GM21381 (cell line): ENCODE measurements around the gene SLC25A21.
"Not testable (repeated sequence)": the region's sequence is repeated elsewhere in the genome, so short reads cannot be mapped to it uniquely, and the experiment has no call there.

Source experiments
- ATAC-seq: cut with Tn5 transposase; IDR thresholded peaks from one replicate; pipeline ENCODE4 v1.9.1; 2021; ENCODE audit warnings: mild to moderate bottlenecking, moderate library complexity; ENCODE audit not compliant: unreplicated experiment

SLC25A21 gene

GRCh38 chr14:36844443-36845195 lies 327.8 kb downstream of the SLC25A21 start:
- no peak for ATAC-seq

DNA sequence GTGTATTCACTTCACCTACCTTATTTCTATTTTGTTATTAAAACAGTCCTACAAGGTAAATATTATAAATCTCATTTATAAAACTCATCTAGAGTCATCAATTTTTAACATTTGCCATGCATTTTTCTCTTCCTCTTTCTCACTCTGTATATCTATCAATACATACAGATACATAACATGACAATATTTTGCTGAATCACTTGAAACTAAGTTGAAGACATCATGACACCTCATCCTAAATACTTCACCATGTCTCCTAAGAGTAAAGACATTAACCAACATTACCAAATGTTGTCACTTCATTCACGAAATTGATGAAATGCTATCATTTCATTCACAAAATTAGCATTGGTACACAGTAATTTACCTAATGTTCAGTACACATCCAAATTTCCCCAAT lies 329.0 kb downstream of the SLC25A21 start:
- no peak for ATAC-seq

GRCh38 chr14:36835128-36835527 lies 337.3 kb downstream of the SLC25A21 start:
- no peak for ATAC-seq

DNA sequence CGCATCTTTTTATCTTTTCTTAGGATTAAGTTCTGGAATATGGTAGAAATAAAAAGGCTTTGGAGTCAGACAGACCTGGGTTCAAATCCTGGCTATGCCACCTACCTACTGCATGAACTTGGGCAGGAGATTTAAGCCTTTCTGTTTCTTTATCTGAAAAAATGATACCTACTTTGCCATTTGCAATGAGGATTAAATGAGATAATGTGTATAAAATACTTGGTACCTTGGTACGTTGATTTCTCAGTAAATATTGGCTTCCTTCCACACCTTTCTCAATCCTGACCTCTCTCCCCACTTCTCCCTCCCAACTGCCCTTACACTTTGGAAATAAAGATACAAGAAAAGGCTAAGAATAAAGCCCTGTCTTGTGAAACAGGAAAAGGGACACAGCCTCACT lies 338.1 kb downstream of the SLC25A21 start:
- no peak for ATAC-seq

GRCh38 chr14:36829547-36829946 lies 342.9 kb downstream of the SLC25A21 start:
- ATAC-seq, result no peak

GRCh38 chr14:36827861-36828260 lies 344.5 kb downstream of the SLC25A21 start:
- ATAC-seq, result no peak

- ATAC-seq, result no peak
Measured at GRCh38 chr14:36826614-36827013, 345.8 kb downstream of the SLC25A21 start.

DNA sequence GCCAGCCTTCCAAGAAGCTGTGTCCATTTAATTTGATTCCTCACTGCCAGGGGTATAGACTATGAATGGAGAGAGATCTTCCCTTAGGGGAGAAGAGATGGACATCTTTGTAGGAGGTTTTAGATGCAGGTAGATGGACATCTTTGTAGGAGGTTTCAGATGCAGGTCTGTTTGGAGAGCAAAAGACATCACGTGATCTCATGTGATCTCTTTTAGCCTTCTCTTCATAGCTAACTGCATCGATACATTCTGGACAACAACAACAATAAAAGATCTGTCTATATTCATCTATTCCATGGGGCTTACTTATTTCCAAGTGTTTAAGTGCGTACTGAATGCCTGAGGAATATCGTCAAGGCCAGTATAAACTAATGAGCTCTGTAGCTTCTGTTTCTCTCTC lies 347.6 kb downstream of the SLC25A21 start:
- ATAC-seq, result no peak

DNA sequence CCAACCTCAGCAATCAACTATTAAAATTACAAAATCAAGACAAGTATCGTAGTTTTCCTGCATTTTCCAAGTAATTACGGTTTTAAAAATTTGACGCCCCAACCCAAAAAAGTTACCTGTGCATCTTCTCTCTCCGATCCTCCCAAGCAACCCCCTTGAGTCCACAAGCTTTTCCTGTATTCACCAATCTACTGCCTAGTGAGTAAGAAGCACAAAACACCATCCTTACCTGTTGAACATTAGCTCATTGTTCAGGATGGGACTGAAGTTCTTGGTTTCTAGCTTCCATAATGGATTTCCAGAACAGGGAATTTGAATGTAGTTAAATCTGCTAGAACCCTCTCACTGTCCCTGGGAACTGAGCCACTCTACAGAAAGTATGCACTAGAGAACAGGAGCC lies 348.8 kb downstream of the SLC25A21 start:
- ATAC-seq, result no peak

DNA sequence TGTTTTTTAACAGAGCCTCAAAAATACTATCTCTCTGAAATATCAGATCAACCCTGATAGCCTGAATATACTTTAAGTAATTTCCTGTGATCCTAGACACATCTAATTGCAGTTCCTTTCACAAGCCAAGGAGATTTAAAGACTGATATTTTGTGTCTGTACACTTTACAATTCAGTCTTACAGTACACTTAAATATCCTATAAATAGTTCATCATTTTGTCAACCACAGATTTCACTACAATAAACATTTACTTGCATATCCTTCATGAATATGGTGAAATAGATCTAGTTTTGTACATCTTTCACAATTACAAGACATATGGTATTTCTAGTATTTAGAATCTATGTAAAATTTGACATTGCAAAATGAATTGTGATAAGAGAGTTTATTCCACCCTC lies 349.7 kb downstream of the SLC25A21 start:
- ATAC-seq, result no peak

GRCh38 chr14:36820901-36821300 lies 351.5 kb downstream of the SLC25A21 start:
- ATAC-seq, result no peak

DNA sequence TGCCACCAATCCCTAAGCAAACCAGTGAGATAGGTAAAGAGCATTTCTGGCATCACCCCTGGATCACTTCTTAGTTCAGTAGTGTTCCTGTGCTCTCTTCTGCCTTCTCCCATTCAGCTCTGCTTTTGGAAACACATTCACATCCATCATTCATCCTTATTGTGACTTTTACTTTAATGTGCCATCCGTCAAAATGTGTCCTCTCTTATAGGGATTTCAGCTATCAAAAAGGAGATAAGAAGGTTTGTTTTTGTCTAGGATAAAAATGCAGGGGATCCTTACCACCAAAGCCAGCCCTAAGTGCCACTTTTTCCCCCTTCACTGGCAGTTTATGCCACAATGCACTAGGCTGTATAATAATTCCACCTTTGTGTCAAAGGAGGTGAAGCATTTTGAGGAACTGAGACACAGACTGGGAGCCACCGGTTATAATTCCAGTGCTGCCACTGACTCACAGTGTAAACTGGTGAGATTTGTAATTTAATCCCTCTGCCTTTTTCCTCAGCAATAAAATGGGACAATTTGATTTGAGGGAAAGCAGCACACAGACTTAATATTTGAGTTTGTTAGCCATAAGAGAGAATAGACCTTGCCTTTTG lies 352.2 kb downstream of the SLC25A21 start:
- no peak for ATAC-seq

GRCh38 chr14:36818794-36819384 lies 353.5 kb downstream of the SLC25A21 start:
- no peak for ATAC-seq

DNA sequence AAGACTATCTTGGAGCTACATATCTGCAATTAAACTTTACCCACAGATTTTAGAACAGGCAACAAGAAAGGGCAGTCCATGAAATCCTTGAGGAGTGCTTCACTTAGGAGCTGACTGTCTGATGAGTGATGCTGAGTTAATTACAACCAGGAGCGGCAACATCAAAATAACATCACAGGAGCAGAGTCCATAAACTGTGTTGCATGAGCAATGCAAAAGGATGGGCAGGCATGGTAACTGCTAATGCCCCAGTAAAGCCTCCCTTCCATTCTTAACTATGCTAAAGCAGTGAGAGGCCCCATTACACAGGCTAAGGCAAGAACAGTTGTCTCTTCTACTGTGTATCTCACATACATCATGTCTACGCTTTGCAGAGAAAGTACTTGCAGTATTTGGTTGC lies 354.2 kb downstream of the SLC25A21 start:
- no peak for ATAC-seq

- ATAC-seq, result no peak
Measured at GRCh38 chr14:36817071-36817930, 355.1 kb downstream of the SLC25A21 start.

GRCh38 chr14:36816481-36816880 lies 355.9 kb downstream of the SLC25A21 start:
- no peak for ATAC-seq

DNA sequence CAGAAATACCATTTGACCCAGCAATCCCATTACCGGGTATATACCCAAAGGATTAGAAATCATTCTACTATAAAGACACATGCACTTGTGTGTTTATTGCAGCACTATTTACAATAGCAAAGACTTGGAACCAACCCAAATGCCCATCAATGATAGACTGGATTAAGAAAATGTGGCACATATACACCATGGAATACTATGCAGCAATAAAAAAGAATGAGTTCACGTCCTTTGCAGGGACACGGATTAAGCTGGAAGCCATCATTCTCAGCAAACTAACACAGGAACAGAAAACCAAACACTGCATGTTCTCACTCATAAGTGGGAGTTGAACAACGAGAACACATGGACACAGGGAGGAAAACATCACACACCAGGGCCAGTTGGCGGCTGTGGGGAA lies 357.6 kb downstream of the SLC25A21 start:
- ATAC-seq, result not testable (repeated sequence)

DNA sequence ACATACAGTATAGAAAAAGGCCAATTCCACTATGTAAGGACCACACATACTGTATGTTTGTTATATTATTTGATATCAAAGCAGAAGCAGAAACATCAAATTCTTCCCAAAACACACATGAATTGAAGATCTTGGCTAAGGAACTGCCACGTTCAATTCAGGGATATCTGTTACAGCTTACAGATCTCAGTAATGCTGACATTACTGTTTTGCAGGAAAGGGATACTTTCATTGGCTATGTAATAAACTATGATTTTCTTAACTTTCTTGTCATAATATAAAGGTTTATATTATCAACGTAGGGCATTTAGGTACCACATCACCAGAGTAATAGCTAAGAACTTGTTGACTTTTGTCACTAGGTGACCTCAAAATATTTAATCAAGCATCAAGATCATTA lies 362.2 kb downstream of the SLC25A21 start:
- no peak for ATAC-seq

- ATAC-seq, result no peak
Measured at GRCh38 chr14:36807727-36808126, 364.7 kb downstream of the SLC25A21 start.

- no peak for ATAC-seq
Measured at GRCh38 chr14:36805131-36805559, 367.3 kb downstream of the SLC25A21 start.

DNA sequence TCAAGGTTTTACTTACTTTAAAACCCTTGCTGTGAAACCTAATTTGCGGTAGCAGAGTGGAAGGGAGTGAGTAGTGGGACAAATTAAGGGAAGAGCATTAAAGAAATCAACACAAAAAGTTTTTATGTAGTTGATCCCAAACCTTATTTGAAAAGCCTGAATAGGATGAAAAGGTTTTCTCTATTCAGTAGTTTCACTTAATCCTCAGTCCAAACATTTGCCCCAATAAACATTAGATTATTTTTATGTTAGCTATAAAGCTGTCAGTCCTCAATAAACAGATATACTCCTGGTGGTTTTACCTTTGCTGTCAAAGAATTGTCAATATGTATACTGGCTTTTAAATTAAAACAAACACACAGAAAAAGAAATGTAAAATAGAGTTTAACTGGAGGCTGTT lies 374.8 kb downstream of the SLC25A21 start:
- no peak for ATAC-seq
